Measurements from ENCODE around the gene TEX52. TPM values are rescaled to one million over a fixed set of nuclear protein-coding genes. Genes with fewer than 3 reads are reported as not detected.
A peak's percentile ranks its signal among the peaks of the same experiment; 100 is the strongest.

TEX52 gene
- total and polyA plus RNA-seq, 11 donors: not detected

DNA sequence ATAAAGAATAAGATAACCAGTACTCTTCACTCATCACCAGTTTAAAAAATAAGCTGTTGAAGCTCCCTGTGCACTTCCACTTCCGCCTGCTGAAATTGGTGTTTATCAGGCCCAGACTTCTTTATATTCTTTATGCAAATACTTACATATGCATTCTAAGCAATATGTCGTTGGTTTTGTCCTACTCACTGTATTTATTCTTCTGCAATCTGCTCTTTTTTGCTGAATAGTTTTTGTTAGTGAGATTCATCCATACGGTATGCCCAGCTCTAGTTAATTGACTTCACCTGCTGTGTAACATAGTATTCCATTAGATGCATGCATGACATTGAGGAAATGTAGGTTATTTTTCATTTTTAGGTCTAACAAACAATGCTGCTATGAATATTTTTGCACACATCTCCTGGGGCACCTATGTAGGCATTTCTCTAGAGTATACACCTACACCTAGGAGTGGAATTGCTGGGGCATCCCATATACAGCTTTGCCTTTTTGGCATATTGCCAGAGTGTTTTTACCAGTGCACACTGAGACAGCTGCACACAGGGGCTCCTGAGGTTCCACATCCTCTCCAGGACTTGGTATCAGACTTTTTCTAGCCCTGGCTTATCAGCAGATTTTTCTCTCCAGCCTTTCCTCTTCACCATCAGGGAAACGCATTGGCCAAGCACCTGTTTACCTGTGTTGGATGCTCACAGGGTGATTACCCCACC lies 21.0 kb downstream of the TEX52 start:
- H3K9me3 ChIP-seq: no peaks in the 10 kb centered on the region
- H3K27ac ChIP-seq: no peak overlapping the region
- peaks cover 0 to 23% (median 7%) of the 10 kb centered on the region in 12 donors for H3K4me1 ChIP-seq
- peak in 1 of 5 donors; percentile 14 for DNase-seq
- no peak for ATAC-seq
- peaks cover 0 to 17% (median 4%) of the 10 kb centered on the region in 9 donors for H3K36me3 ChIP-seq
- TF ChIP-seq, protein P1, sequence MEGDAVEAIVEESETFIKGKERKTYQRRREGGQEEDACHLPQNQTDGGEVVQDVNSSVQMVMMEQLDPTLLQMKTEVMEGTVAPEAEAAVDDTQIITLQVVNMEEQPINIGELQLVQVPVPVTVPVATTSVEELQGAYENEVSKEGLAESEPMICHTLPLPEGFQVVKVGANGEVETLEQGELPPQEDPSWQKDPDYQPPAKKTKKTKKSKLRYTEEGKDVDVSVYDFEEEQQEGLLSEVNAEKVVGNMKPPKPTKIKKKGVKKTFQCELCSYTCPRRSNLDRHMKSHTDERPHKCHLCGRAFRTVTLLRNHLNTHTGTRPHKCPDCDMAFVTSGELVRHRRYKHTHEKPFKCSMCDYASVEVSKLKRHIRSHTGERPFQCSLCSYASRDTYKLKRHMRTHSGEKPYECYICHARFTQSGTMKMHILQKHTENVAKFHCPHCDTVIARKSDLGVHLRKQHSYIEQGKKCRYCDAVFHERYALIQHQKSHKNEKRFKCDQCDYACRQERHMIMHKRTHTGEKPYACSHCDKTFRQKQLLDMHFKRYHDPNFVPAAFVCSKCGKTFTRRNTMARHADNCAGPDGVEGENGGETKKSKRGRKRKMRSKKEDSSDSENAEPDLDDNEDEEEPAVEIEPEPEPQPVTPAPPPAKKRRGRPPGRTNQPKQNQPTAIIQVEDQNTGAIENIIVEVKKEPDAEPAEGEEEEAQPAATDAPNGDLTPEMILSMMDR (IDR thresholded peaks at IDR 0.05): no peak
- intact Hi-C loops (cut with DNase I): no loop called here
- 75 to 83% (median 77%) methylated on average over 4 of the region's 4 CpGs for WGBS, 4 donors
- H3K27me3 ChIP-seq: no peaks in the 10 kb centered on the region
- no peak overlapping the region for H3K4me3 ChIP-seq

DNA sequence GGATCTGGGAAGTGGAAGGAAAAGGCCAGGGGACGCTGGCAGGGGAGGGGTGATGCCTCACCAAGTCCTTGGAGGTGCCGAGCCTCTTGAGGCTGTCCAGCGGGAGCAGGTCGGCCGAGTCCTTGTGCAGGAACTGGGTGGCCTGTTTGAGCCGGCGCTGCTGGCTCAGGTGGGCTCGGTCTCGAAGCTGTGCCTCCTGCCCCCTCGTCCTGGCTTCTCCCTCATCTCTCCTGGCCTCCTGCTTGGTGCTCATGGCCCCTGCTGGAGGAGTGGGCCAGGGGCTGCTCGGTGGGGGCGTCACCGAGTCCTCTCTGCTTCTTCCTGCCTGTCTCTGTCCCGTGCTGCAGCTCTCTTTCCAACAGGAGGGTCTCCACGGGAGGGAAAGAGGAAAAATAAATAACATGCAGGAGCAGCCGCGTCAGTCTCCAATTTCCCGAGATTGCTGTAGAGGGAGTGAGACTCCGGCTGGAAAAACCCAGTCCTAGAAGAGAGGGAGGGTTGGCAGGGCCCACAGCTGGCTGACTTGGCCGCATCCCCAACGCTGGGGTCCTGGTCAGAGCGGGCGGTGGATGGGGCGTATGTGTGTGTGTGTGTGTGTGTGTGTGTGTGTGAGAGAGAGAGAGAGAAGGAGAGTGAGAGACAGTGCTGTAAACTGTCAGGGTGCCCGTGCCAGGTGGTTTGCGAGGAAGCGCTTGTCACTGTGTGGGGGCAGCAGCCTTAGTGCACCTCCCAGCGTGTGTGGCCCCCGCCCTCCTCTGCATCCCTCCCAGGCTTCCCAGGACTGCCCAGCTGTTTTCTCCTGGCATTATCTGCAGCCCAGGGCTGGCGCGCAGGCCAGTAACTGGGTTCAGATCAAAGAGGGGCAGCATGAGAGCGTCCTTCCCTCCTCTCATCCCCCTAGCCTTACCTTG lies 22.0 kb downstream of the TEX52 start, which contains the start of gene NRIP2:
TSS of gene NRIP2 (minus strand) at position 455 of the 911 bp plus-strand sequence. CDS start at position 403, 52 bp downstream.
- DNase-seq: peak in 4 of 5 donors; percentile 44 to 54 (median 50)
- peak in 3 of 4 donors; percentile 59 to 70 (median 67) for ATAC-seq
- Histone ChIP-seq H3K4me3 (peak within 1 kb of the TSS in 10 of 12 donors; percentile 1 to 54 (median 42)), H3K27me3 (no peaks in the 10 kb centered on the region), H3K36me3 (peaks cover 0 to 27% (median 14%) of the 10 kb centered on the region in 9 donors), H3K9me3 (no peaks in the 10 kb centered on the region), H3K27ac (peak within 1 kb of the TSS in 8 of 12 donors; percentile 6 to 64 (median 33)), H3K4me1 (peaks cover 0 to 23% (median 7%) of the 10 kb centered on the region in 12 donors)
- WGBS, 4 donors: 16 to 26% (median 20%) methylated on average over 27 to 32 of the region's 32 CpGs
- TF ChIP-seq, protein P1 (IDR thresholded peaks at IDR 0.05): peak in 2 of 12 donors; percentile 5 to 18
- TF ChIP-seq POLR2A (IDR thresholded peaks at IDR 0.05): no peak
- intact Hi-C loops (cut with DNase I): no loop called here

DNA sequence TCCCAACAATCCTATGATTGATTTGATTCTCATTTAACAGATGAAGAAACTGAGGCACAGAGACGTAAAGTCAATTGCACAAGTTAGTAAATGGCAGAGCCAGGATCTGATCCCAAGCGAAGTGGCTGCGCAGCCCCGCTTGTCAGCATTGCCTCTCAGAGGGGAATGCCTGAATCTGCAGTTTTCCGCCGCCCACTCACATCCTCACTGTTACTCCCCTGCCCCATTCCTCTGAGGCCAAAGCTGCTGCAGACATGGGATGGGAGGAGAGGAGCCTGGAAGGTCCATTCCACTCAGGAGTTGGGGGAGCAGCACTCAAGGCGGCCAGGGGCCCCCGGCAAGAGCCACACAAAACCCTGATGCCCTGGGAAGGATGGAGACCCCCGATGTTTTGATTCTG lies 23.0 kb downstream of the TEX52 start:
- DNase-seq (peak; percentile 32 to 48 (median 35)), ATAC-seq (peak in 3 of 4 donors; percentile 21 to 66 (median 62))
- intact Hi-C loops (cut with DNase I): no loop called here

More for the DNA sequence above, 23.0 kb downstream of the TEX52 start:
- H3K27me3 ChIP-seq: no peaks in the 10 kb centered on the region
- peak overlapping the region in 5 of 12 donors; percentile 6 to 64 (median 50) for H3K27ac ChIP-seq
- TF ChIP-seq, protein P1 (IDR thresholded peaks at IDR 0.05): no peak
- TF ChIP-seq POLR2A (IDR thresholded peaks at IDR 0.05): no peak
- 50 to 63% (median 58%) methylated on average over 9 of the region's 9 CpGs for WGBS, 4 donors
- peak overlapping the region in 8 of 12 donors; percentile 36 to 54 (median 48) for H3K4me3 ChIP-seq
- peaks cover 0 to 23% (median 7%) of the 10 kb centered on the region in 12 donors for H3K4me1 ChIP-seq
- H3K36me3 ChIP-seq: peaks cover 0 to 37% (median 22%) of the 10 kb centered on the region in 9 donors
- no peaks in the 10 kb centered on the region for H3K9me3 ChIP-seq
